ENCODE measurements around the gene MYL5. TPM values are rescaled to one million over a fixed set of nuclear protein-coding genes. Genes with fewer than 3 reads are reported as not detected.

MYL5 gene
- total RNA-seq, 3 donors from 2014 or later: 26.1 to 52.5 (median 50.7) TPM

GRCh38 chr4:708631-708933 is 34.2 kb downstream of the MYL5 start:
- ATAC-seq: no peak
- TF ChIP-seq, protein P1, sequence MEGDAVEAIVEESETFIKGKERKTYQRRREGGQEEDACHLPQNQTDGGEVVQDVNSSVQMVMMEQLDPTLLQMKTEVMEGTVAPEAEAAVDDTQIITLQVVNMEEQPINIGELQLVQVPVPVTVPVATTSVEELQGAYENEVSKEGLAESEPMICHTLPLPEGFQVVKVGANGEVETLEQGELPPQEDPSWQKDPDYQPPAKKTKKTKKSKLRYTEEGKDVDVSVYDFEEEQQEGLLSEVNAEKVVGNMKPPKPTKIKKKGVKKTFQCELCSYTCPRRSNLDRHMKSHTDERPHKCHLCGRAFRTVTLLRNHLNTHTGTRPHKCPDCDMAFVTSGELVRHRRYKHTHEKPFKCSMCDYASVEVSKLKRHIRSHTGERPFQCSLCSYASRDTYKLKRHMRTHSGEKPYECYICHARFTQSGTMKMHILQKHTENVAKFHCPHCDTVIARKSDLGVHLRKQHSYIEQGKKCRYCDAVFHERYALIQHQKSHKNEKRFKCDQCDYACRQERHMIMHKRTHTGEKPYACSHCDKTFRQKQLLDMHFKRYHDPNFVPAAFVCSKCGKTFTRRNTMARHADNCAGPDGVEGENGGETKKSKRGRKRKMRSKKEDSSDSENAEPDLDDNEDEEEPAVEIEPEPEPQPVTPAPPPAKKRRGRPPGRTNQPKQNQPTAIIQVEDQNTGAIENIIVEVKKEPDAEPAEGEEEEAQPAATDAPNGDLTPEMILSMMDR (IDR thresholded peaks at IDR 0.05): no peak
- intact Hi-C loops (cut with DNase I, micrococcal nuclease): no loop called here

GRCh38 chr4:709348-709747 is 35.0 kb downstream of the MYL5 start:
- Histone ChIP-seq H3K9me3 (no peaks in the 10 kb centered on the region), H3K4me3 (no peak overlapping the region), H3K4me1 (ENCODE audit: low read depth) (peaks cover 17% of the 10 kb centered on the region), H3K36me3 (ENCODE audit: low read depth) (no peaks in the 10 kb centered on the region)
- intact Hi-C loops (cut with DNase I, micrococcal nuclease): no loop called here
- DNase-seq (no peak), ATAC-seq (no peak)
- TF ChIP-seq, protein P1 (IDR thresholded peaks at IDR 0.05): no peak

More at GRCh38 chr4:708631-708933, 34.2 kb downstream of the MYL5 start:
- no peaks in the 10 kb centered on the region for H3K9me3 ChIP-seq
- DNase-seq: no peak
- no peaks in the 10 kb centered on the region for H3K36me3 ChIP-seq (ENCODE audit: low read depth)
- peaks cover 16% of the 10 kb centered on the region for H3K4me1 ChIP-seq (ENCODE audit: low read depth)
- no peak overlapping the region for H3K4me3 ChIP-seq

DNA sequence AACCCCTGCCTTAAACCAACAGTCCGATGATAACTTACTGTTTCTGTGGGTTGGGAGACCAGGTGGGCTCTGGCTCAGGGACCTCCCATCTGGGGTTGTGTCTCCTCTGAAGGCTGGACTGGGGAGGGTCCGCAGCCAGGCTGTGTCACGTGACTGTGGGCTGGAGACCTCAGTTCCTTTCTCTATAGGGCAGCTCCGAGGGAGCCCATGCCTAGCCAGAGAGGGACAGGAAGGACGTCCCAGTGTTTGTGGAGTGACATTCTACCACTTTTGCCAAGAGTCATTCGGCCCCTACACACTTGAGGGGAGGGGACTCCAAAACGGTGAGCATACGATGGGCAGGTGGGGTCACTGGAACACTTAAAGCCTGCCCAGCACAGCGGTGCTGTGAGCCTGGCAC is 35.8 kb downstream of the MYL5 start:
- TF ChIP-seq, protein P1 (IDR thresholded peaks at IDR 0.05): no peak
- Histone ChIP-seq H3K4me3 (no peak overlapping the region), H3K9me3 (no peaks in the 10 kb centered on the region), H3K36me3 (ENCODE audit: low read depth) (no peaks in the 10 kb centered on the region), H3K4me1 (ENCODE audit: low read depth) (peaks cover 18% of the 10 kb centered on the region)
- ATAC-seq (no peak), DNase-seq (no peak)
- intact Hi-C loops (cut with DNase I, micrococcal nuclease): no loop called here

DNA sequence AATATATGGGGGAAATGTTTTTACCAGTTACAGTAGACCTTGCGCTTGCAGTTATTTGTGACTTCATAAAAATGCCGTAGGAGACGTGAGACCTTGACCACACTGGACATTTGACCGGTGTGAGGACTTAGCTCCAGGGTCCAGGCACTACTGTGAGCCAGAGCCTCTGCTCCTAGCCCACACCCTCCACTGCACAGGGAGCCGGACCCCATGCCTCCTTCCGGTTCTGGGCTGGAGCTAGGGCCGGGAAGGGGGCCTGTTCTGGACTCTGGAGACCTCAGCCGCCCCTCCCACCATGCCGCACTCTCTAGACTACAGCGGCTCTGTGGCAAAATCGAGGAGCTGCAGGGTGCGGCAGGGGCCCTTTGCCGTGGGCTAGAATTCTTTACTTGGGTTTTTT is 36.6 kb downstream of the MYL5 start:
- Histone ChIP-seq H3K36me3 (ENCODE audit: low read depth) (no peaks in the 10 kb centered on the region), H3K9me3 (no peaks in the 10 kb centered on the region), H3K4me3 (no peak overlapping the region), H3K4me1 (ENCODE audit: low read depth) (peaks cover 17% of the 10 kb centered on the region)
- ATAC-seq (no peak), DNase-seq (no peak)
- TF ChIP-seq, protein P1 (IDR thresholded peaks at IDR 0.05): no peak
- intact Hi-C loops (cut with DNase I, micrococcal nuclease): no loop called here

GRCh38 chr4:712093-712492 is 37.8 kb downstream of the MYL5 start:
- H3K4me3 ChIP-seq: no peak overlapping the region
- H3K9me3 ChIP-seq: no peaks in the 10 kb centered on the region
- peaks cover 13% of the 10 kb centered on the region for H3K4me1 ChIP-seq (ENCODE audit: low read depth)
- ATAC-seq: no peak
- H3K36me3 ChIP-seq (ENCODE audit: low read depth): no peaks in the 10 kb centered on the region
- no peak for DNase-seq
- TF ChIP-seq, protein P1 (IDR thresholded peaks at IDR 0.05): no peak
- intact Hi-C loops (cut with DNase I, micrococcal nuclease): no loop called here

DNA sequence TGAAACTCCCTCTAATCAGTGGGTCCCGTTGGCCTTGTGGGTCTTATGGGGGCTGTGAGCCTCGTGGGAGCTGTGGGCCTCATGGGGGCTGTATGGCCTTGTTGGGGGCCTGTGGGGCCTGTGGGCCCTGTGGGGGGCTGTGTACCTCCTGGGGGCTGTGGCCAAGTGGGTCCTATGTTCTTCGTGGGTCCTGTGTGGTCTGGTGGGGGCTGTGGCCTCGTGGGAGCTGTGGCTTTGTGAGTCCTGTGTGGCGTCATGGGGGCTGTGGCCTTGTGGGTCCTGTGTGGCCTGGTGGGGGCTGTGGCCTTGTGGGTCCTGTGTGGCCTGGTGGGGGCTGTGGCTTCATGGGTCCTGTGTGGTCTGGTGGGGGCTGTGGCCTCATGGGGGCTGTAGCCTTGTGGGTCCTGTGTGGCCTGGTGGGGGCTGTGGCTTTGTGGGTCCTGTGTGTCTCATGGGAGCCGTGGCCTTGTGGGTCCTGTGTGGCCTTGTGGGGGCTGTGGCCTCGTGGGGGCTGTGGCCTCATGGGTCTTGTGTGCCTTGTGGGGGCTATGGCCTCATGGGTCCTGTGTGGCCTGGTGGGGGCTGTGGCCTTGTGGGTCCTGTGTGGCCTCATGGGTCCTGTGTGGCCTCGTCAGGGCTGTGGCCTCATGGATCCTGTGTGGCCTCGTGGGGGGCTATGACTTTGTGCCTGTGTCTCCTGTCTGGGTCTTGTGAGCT is 38.7 kb downstream of the MYL5 start:
- DNase-seq (no peak), ATAC-seq (no peak)
- intact Hi-C loops (cut with DNase I, micrococcal nuclease): no loop called here
- Histone ChIP-seq H3K9me3 (no peaks in the 10 kb centered on the region), H3K4me3 (no peak overlapping the region), H3K36me3 (ENCODE audit: low read depth) (no peaks in the 10 kb centered on the region), H3K4me1 (ENCODE audit: low read depth) (peaks cover 13% of the 10 kb centered on the region)
- TF ChIP-seq, protein P1 (IDR thresholded peaks at IDR 0.05): no peak
